GM18520 (cell line): Measurements from ENCODE around the gene PSTK.

ENCODE experiments used
- ATAC-seq: cut with Tn5 transposase; IDR thresholded peaks from one replicate; pipeline ENCODE4 v1.9.1; 2021; ENCODE audit not compliant: unreplicated experiment

Gene PSTK

DNA sequence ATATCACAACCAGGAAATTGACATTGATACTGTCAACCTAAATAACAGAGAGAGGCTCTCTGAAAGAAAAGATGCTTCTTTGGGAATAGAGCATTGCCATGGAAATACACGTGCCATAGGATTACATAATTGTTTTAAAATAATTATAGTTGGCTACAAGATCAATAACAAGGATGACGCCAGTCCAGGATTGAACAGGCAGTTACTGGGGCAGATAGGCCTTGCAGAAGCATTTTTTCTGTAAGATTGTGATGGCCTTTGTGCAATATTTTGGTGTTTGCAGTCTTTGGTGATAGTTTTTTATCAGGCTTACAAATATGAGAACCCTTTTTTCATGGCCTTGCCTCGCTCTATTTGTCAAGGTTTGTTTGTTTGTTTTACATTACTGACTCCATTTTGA, 39.1 kb downstream of the PSTK start:
- no peak for ATAC-seq

DNA sequence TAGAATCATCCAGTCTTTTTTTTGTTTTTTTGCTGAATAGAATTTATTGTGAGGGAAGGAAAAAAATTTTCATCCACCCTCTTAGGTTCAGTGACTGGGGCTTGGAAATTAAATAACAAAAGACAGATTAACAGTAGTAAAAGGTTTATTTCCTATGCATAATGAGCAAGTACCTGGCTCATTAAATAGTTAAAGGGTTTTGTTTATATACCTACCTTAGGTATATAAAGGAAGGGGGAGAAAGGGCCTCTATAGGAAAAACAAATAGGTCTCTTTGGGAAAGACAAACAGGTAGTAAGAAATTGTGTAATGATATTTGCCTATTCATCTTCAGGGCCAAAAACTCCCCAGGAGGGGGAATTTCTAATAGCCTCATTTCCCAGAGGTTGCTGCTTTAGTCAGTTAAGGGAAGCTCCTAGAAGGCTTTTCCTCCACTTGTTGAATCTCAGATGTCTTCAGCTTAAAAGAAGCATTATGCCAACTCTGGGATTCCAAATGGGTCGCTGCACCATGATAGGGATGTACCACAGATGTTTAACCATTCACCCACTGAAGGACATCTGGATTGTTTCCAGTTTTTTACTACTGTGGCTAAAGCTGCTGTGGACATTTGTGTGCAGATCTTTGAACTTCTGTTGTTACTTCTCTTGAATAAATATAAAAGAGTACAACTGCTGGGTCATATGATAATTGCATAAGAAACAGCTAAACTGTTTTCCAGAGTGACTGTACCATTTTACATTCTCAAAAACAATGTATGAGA, 39.9 kb downstream of the PSTK start:
- no peak for ATAC-seq

DNA sequence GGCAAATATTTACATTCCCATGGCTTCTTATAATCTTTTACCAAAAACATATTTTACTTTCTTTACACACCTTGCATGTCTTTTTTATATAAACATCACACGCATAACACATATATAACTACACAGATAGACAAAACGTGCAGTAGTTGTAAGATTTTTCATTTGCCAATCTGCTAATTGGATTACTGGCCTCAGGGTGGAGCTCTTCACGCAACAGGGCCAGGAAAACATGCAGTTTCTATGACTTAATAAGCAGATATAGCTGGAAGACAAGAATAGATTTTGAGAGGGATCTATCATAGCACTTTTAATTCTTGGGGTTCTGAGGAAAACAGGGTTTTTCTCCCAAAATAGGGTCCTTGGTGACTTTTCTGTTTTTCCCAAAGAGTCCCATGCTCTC, 41.3 kb downstream of the PSTK start:
- ATAC-seq: no peak

DNA sequence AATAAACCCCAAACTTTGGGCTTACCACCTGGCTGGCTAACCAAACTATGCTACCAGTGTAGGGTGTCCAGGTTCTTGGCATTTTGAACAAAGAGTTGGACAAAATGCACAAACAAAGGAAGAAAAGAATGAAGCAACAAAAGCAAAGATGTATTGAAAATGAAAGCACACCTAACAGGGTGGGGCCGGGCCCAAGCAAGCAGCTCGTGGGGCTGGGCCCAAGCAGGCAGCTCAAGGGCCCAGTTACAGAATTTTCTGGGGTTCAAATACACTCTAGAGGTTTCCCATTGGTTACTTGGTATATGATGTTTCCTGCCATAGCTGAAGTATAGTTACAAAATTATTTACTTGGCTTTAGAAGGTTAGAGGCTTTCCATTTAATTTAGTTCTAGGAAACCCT, 44.3 kb downstream of the PSTK start:
- no peak for ATAC-seq

DNA sequence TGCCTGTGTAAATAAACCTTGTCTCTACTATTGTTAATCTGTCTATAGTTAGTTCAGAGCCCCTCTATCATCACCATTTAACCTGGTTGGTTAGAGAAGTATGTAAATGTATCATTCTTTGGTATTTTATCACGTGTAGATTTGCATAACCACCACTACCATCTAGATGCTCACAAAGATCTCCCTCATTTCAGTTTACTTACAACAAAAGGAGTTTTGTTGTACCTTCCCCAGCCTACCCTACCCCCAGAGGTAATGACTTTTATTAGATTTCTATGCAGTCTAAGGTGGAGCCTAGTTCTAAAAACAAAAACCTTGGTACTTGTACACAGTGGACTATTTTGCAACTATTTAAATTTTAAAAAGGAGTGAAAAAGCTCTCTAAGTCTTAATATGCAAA, 46.1 kb downstream of the PSTK start:
- ATAC-seq: no peak

DNA sequence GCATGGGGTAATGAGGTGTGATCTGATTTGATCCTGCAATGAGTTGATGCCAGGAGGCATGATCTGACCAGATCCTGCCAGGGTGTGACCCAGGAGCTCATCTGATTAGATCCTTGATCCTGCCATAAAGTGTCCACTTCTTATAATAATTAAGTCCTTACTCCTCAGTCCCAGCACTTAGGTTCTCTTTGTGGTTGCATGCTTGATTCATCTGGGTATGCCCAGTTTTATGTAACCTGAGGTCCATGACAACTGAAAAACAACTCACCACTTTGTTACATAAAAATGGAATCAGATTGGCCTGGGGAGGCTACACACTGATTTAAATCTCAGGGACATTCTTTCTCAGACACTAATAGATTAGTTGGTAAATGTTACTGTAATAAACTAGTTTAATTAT, 47.7 kb downstream of the PSTK start:
- ATAC-seq: no peak

DNA sequence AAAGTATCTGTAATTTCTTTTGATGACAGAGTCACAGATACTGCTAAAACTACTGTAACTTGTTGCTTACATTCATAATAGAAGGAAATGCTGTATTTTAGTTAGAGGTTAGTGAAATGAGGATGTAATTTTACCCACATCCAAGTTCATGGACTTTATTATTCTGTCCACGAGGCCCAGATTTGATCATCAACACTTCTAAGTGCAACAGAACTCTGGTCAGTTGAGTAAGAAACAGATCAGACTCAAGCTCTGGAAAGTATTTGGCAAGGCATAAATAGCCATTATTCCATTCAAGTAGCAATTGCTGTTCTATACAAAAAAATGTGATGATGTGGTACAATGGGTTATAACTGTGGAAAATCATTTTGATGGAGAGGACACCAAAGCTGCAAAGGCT, 50.9 kb downstream of the PSTK start:
- no peak for ATAC-seq

DNA sequence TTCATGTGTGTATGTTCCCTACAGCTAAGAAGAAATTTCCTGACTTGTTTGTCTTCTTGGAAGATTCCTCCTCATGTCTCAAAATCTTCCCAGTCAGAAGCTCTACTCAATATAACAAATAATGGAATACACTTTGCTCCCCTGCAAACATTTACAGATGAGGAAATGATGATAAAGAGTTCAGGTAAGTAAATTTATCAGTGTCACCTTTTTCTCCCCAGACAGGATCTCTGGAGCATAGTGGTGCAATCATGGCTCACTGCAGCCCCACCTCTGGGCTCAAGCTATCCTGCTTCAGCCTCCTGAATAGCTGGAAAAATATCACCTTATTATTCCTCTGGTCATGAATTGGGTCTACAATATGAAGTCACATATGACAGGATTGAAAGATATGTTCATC, 54.1 kb downstream of the PSTK start:
- ATAC-seq: no peak

DNA sequence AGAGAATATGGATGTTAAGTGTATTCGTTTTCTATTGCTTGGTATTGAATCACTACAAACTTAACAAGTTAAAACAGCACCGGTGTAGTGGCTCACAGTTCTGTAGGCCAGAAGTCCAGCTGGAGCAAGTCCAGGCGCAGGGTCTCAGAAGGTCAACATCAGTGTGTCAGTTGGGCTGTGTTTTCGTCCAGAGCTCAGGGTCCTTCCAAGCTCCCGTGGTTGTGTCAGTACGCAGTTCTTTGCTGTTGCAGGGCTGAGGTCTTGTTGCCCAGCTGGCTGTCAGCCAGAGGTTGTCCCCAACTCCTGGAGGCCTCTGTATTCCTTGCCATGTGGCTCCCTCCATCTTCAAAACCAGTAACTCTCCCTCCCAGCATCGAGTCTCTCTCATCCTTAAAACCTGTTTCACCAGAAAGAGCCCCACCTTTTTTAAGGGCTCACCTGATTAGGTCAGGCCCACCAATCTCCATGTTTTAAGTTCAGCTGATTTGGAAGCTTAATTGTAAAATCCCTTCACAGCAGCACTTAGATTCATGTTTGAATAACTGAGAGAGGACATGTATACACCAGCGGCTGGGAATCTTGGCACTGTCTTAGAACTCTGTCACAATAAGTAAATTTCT, 55.4 kb downstream of the PSTK start:
- no peak for ATAC-seq

DNA sequence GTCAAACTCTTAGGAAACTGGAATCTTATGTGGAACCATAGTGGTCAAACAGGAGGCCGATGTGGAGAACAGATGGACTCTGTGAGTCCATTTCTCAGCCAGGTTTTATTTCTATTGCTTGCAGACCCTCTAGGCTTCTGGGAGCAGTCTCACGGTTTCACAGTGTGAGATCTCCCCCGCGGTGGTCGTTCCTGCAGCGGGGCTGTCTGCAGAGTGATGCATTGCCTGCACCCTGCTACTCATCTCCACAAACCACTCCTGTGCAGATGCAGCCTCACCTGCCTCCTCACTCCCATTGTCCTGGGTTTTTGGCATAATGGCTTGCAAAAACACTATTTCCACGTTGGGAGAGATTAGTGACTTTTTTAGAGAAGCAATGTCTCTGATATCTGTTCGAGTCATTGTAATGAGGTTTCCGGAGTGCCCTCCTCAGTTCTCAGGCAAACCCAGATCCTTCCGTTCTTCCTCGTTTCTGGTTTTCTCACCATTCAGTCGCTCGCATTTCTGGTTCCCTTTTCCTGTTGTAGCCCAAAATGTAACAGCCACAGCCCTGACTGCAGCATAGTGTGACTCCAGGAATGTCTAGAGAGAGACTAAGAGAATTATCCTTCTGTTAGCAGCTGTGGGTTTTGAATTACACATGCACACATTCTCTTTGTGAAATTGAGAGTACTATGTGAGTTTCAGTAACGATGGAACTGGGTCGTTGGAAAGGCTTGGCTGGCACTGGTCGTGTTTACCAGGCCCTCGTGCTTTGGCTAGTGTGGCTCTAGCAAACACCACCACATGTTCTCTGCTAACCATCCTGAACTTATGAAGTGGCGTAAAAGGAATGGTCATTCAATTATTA, 58.8 kb downstream of the PSTK start:
- ATAC-seq: no peak

DNA sequence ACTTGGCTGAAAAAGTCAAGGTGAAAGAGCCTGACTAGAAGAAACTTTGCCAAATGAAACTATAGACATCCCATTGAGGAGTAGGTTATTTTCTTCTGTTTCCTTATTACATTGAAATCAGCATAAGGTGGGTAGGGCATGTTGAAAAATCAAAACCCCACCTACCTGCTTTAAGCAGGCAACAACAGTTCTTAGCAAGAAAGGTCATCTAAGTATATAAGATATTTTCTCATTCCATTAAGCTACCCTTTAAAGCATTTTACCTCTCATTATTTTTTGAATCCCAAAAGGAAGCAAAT, 59.4 kb downstream of the PSTK start:
- no peak for ATAC-seq
